Effector memory CD4-positive, alpha-beta T cell (primary cell): Measurements from ENCODE around the gene ODR4.

Experiments used
- DNase-seq, 3 donors: peaks; one replicate each; pipeline ENCODE4 v3.0.0-alpha.2; 2020
- H3K27ac ChIP-seq: 2 replicates; pipeline ENCODE4 v1.7.0; 2013; ENCODE audit warnings: mild to moderate bottlenecking, low read length, moderate library complexity; ENCODE audit not compliant: insufficient read depth, poor library complexity, severe bottlenecking
- H3K27me3 ChIP-seq: replicated peaks from 2 replicates; pipeline ENCODE4 v1.7.0; 2013; ENCODE audit warnings: mild to moderate bottlenecking, low read length; ENCODE audit not compliant: insufficient read depth, control insufficient read depth, poor library complexity, severe bottlenecking
- H3K36me3 ChIP-seq: 2 replicates; pipeline ENCODE4 v1.7.0; 2013; ENCODE audit warnings: mild to moderate bottlenecking, low read length, moderate library complexity; ENCODE audit not compliant: control insufficient read depth, insufficient read depth
- H3K4me1 ChIP-seq: 2 replicates; pipeline ENCODE4 v1.7.0; 2013; ENCODE audit warnings: low read length, mild to moderate bottlenecking; ENCODE audit not compliant: control insufficient read depth, insufficient read depth, poor library complexity, severe bottlenecking
- H3K4me3 ChIP-seq: 2 replicates; pipeline ENCODE4 v1.7.0; 2013; ENCODE audit warnings: low read length, low read depth, mild to moderate bottlenecking; ENCODE audit not compliant: insufficient read depth, poor library complexity, severe bottlenecking
- H3K9me3 ChIP-seq: 2 replicates; pipeline ENCODE4 v1.7.0; 2013; ENCODE audit warnings: mild to moderate bottlenecking, low read length, moderate library complexity; ENCODE audit not compliant: control insufficient read depth

The ODR4 gene

GRCh38 chr1:186420311-186420710 is 44.7 kb downstream of the ODR4 start:
- DNase-seq = no peak
- no peak overlapping the region for H3K4me3 ChIP-seq
- H3K27me3 ChIP-seq = no peaks in the 10 kb centered on the region
- peaks cover 14% of the 10 kb centered on the region for H3K36me3 ChIP-seq
- no peak overlapping the region for H3K27ac ChIP-seq
- H3K9me3 ChIP-seq = no peaks in the 10 kb centered on the region
- no peaks in the 10 kb centered on the region for H3K4me1 ChIP-seq

DNA sequence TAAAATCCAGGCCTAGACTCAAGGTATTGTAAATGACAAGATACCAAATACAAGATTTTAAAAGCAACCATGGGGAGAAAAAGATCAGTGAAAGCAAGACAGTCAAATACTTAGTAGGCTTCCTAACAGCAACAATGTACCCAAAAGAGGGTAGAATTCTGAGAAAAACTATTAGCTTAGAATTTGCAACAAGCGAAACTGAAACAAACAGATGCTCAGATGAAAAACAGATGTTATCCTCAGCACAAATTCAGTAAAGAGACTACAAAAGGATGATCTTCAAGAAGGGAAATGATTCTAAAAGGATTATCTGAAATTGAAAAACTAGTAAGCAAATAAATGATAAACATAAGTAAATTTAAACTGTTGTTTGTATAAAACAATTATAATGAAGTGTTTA is 45.3 kb downstream of the ODR4 start:
- no peak overlapping the region for H3K27ac ChIP-seq
- DNase-seq = no peak
- H3K36me3 ChIP-seq = peaks cover 14% of the 10 kb centered on the region
- H3K27me3 ChIP-seq = no peaks in the 10 kb centered on the region
- no peaks in the 10 kb centered on the region for H3K4me1 ChIP-seq
- no peak overlapping the region for H3K4me3 ChIP-seq
- H3K9me3 ChIP-seq = no peaks in the 10 kb centered on the region

- H3K27me3 ChIP-seq = no peaks in the 10 kb centered on the region
Observed at GRCh38 chr1:186421446-186421845, 45.8 kb downstream of the ODR4 start.

DNA sequence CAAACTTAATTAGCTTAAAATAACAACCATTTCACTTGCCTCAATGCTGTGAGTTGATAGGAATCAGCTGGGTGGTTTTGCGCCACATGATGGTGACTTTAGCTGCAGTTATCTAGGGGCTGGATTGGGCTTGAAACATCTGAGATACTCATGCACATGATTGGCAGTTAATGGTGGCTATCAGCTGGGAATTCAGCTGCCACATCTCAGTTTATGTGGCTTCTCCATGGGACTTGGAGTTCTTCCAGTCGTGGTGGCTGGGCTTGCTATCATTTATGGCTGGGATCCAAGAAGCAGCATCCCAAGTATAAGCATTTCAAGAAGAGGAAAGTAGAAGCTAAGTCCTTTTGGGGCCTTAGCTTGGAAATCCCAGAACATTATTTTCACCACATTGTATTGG is 48.9 kb downstream of the ODR4 start:
- Histone ChIP-seq H3K4me1 (no peaks in the 10 kb centered on the region), H3K36me3 (peaks cover under 1% of the 10 kb centered on the region), H3K27ac (no peak overlapping the region), H3K4me3 (no peak overlapping the region), H3K9me3 (no peaks in the 10 kb centered on the region), H3K27me3 (no peaks in the 10 kb centered on the region)
- no peak for DNase-seq

More at GRCh38 chr1:186421446-186421845, 45.8 kb downstream of the ODR4 start:
- Histone ChIP-seq H3K36me3 (peaks cover 14% of the 10 kb centered on the region), H3K9me3 (no peaks in the 10 kb centered on the region), H3K27ac (no peak overlapping the region), H3K4me3 (no peak overlapping the region), H3K4me1 (no peaks in the 10 kb centered on the region)
- no peak for DNase-seq

GRCh38 chr1:186426118-186426517 is 50.5 kb downstream of the ODR4 start:
- no peak overlapping the region for H3K27ac ChIP-seq
- no peak for DNase-seq
- no peaks in the 10 kb centered on the region for H3K36me3 ChIP-seq
- H3K9me3 ChIP-seq = no peaks in the 10 kb centered on the region
- no peaks in the 10 kb centered on the region for H3K4me1 ChIP-seq
- no peaks in the 10 kb centered on the region for H3K27me3 ChIP-seq
- no peak overlapping the region for H3K4me3 ChIP-seq

- Histone ChIP-seq H3K9me3 (no peaks in the 10 kb centered on the region), H3K4me3 (no peak overlapping the region), H3K4me1 (no peaks in the 10 kb centered on the region), H3K27me3 (no peaks in the 10 kb centered on the region), H3K27ac (no peak overlapping the region), H3K36me3 (no peaks in the 10 kb centered on the region)
- DNase-seq = no peak
Observed at GRCh38 chr1:186429017-186429416, 53.4 kb downstream of the ODR4 start.

DNA sequence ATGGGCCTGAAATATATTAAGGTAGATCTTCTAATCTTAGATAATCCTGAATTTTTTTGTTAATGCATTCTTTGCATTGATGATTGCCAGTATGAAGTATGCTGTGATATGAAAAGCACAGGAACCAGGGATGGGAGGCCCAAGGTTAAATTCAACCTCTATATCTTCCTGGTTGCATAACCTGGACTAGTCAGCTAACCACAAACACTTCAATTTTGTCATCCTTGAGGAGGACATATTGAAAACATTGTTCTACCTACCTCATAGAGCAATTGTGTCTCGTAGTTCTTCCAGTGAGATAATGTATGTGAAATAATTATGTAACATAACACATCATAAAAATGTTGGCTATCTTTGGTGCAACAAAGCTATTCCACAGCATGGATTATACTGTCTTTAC is 59.7 kb downstream of the ODR4 start:
- no peaks in the 10 kb centered on the region for H3K27me3 ChIP-seq
- no peak for DNase-seq
- no peaks in the 10 kb centered on the region for H3K4me1 ChIP-seq
- H3K36me3 ChIP-seq = no peaks in the 10 kb centered on the region
- H3K4me3 ChIP-seq = no peak overlapping the region
- no peaks in the 10 kb centered on the region for H3K9me3 ChIP-seq
- H3K27ac ChIP-seq = no peak overlapping the region

GRCh38 chr1:186438567-186438966 is 62.9 kb downstream of the ODR4 start:
- H3K36me3 ChIP-seq = no peaks in the 10 kb centered on the region
- no peak overlapping the region for H3K4me3 ChIP-seq
- no peaks in the 10 kb centered on the region for H3K4me1 ChIP-seq
- no peaks in the 10 kb centered on the region for H3K9me3 ChIP-seq
- H3K27me3 ChIP-seq = no peaks in the 10 kb centered on the region
- H3K27ac ChIP-seq = no peak overlapping the region
- DNase-seq = no peak

DNA sequence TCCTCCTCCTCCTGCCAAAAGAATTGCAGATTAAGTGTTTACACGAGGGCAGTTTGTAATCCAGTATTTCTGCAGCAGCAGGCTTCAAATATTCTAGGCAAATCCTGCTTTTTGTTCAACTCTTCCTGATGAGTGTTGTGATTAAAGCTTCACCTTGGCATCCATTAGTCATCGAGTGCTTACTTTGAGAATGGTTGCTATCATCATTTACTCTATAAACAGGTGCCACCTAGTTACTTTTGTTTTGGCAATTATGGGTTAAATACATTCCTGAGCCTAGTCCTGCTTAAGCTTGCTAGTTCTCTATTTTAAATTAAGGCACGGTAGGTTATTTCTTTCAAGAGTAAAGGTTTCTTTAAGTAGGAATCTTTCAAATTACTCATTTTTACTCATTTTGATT is 64.9 kb downstream of the ODR4 start:
- no peaks in the 10 kb centered on the region for H3K9me3 ChIP-seq
- H3K4me1 ChIP-seq = no peaks in the 10 kb centered on the region
- H3K27me3 ChIP-seq = no peaks in the 10 kb centered on the region
- H3K36me3 ChIP-seq = no peaks in the 10 kb centered on the region
- no peak overlapping the region for H3K4me3 ChIP-seq
- no peak for DNase-seq
- no peak overlapping the region for H3K27ac ChIP-seq

GRCh38 chr1:186442651-186443375 is 67.2 kb downstream of the ODR4 start:
- Histone ChIP-seq H3K9me3 (no peaks in the 10 kb centered on the region), H3K4me3 (no peak overlapping the region), H3K4me1 (no peaks in the 10 kb centered on the region), H3K27ac (no peak overlapping the region), H3K27me3 (no peaks in the 10 kb centered on the region), H3K36me3 (no peaks in the 10 kb centered on the region)
- no peak for DNase-seq
